IMR-90 (cell line): ENCODE results near the gene ZNF76. TPM values are rescaled to one million over a fixed set of nuclear protein-coding genes. Genes with fewer than 3 reads are reported as not detected.

Source experiments
- ATAC-seq: fragments of 200-7000 bp; cut with Tn5 transposase; 2 replicates; pipeline ENCODE4 v1.9.1; 2020; ENCODE audit warnings: low read depth, mild to moderate bottlenecking, moderate library complexity
- BruUV-seq: library from RNA; stranded (reverse); fragments of 400-500 nt; replicated peaks from 2 replicates; lab custom pipeline; 2021; lab: Mats Ljungman, UMichigan
- CTCF ChIA-PET: fragments of 300-600 bp; formaldehyde crosslinking; extraction: SDS; loops from one replicate; lab custom pipeline; 2021; ENCODE audit warnings: antibody characterized with exemption; lab: Yijun Ruan, JAX
- POLR2A ChIA-PET: fragments of 300-600 bp; sonication (Branson Sonifier 250); formaldehyde crosslinking; loops from one replicate; lab custom pipeline; 2022; ENCODE audit warnings: antibody characterized with exemption; ENCODE audit not compliant: unreplicated experiment; lab: Charles Lee
- DNase-seq: peaks from one replicate; pipeline ENCODE4 v3.0.0; 2013
- H2AFZ ChIP-seq: replicated peaks from 2 replicates; pipeline ENCODE3; 2013; ENCODE audit warnings: low read length, mild to moderate bottlenecking; ENCODE audit not compliant: poor library complexity
- H2AK5ac ChIP-seq: 2 replicates; pipeline ENCODE4 v1.6.1; 2013; ENCODE audit warnings: low read depth, low read length, inconsistent platforms
- H2AK9ac ChIP-seq: replicated peaks from 2 replicates; pipeline ENCODE3; 2013; ENCODE audit warnings: mild to moderate bottlenecking, low read depth, low read length, moderate library complexity; ENCODE audit not compliant: poor library complexity
- H2BK120ac ChIP-seq: 2 replicates; pipeline ENCODE4 v1.6.1; 2013; ENCODE audit warnings: low read depth, low read length, inconsistent platforms
- H2BK15ac ChIP-seq: 3 replicates; pipeline ENCODE4 v1.6.1; 2013; ENCODE audit warnings: low read depth, low read length, inconsistent platforms
- H2BK20ac ChIP-seq: 2 replicates; pipeline ENCODE4 v1.6.1; 2013; ENCODE audit warnings: low read depth, mild to moderate bottlenecking, inconsistent platforms, low read length, moderate library complexity
- H2BK5ac ChIP-seq: 2 replicates; pipeline ENCODE4 v1.6.1; 2013; ENCODE audit warnings: mild to moderate bottlenecking, low read depth, low read length, inconsistent platforms; ENCODE audit not compliant: poor library complexity, severe bottlenecking
- H3K14ac ChIP-seq: replicated peaks from 2 replicates; pipeline ENCODE4 v1.6.1; 2013; ENCODE audit warnings: low read depth, low read length, inconsistent platforms
- H3K18ac ChIP-seq: 2 replicates; pipeline ENCODE4 v1.6.1; 2013; ENCODE audit warnings: low read depth, low read length, control low read depth
- H3K23ac ChIP-seq: 2 replicates; pipeline ENCODE4 v1.6.1; 2013; ENCODE audit warnings: low read depth, low read length, inconsistent platforms
- H3K27ac ChIP-seq: 2 replicates; pipeline ENCODE4 v1.5.1; 2013; ENCODE audit warnings: mild to moderate bottlenecking, control low read depth, low read length; ENCODE audit not compliant: insufficient read depth
- H3K27me3 ChIP-seq: 2 replicates; pipeline ENCODE4 v1.6.1; 2013; ENCODE audit warnings: low read length; ENCODE audit not compliant: control insufficient read depth, insufficient read depth
- H3K36me3 ChIP-seq: 2 replicates; pipeline ENCODE4 v1.6.1; 2013; ENCODE audit warnings: low read length, mixed read lengths; ENCODE audit not compliant: control insufficient read depth, insufficient read depth
- H3K4ac ChIP-seq: 2 replicates; pipeline ENCODE4 v1.6.1; 2013; ENCODE audit warnings: low read depth, low read length, inconsistent platforms
- H3K4me1 ChIP-seq: 2 replicates; pipeline ENCODE4 v1.6.1; 2013; ENCODE audit warnings: low read length, mixed read lengths; ENCODE audit not compliant: control insufficient read depth, insufficient read depth
- H3K4me2 ChIP-seq: 2 replicates; pipeline ENCODE4 v1.6.1; 2013; ENCODE audit warnings: low read depth, mild to moderate bottlenecking, control low read depth, low read length, moderate library complexity
- H3K4me3 ChIP-seq: 2 replicates; pipeline ENCODE4 v1.5.1; 2013; ENCODE audit warnings: low read depth, mild to moderate bottlenecking, control low read depth, low read length, moderate library complexity; ENCODE audit not compliant: insufficient read depth
- H3K56ac ChIP-seq: 2 replicates; pipeline ENCODE4 v1.6.1; 2013; ENCODE audit warnings: low read length, inconsistent platforms; ENCODE audit not compliant: insufficient read depth; ENCODE audit errors: extremely low read depth
- H3K79me1 ChIP-seq, 2 experiments: 2 replicates each; pipeline ENCODE4 v1.6.1; 2013; ENCODE audit warnings: low read length in 2 of 2, inconsistent platforms in 1 of 2, low read depth in 1 of 2
- H3K9ac ChIP-seq: 2 replicates; pipeline ENCODE4 v1.6.1; 2013; ENCODE audit warnings: low read depth, low read length, control low read depth
- H3K9me1 ChIP-seq: 2 replicates; pipeline ENCODE4 v1.6.1; 2013; ENCODE audit warnings: low read length, inconsistent platforms; ENCODE audit not compliant: insufficient read depth
- H3K9me3 ChIP-seq: 2 replicates; pipeline ENCODE4 v1.6.1; 2013; ENCODE audit warnings: low read length; ENCODE audit not compliant: control insufficient read depth, insufficient read depth
- H4K20me1 ChIP-seq: 2 replicates; pipeline ENCODE4 v1.6.1; 2013; ENCODE audit warnings: low read length, inconsistent platforms; ENCODE audit not compliant: insufficient read depth
- H4K5ac ChIP-seq: 2 replicates; pipeline ENCODE4 v1.6.1; 2013; ENCODE audit warnings: mild to moderate bottlenecking, low read depth, low read length, control low read depth
- H4K8ac ChIP-seq, 2 experiments: 2 replicates each; pipeline ENCODE4 v1.6.1; 2013; ENCODE audit warnings: low read depth in 2 of 2, low read length in 2 of 2, control low read depth in 1 of 2, inconsistent platforms in 1 of 2
- H4K91ac ChIP-seq: 2 replicates; pipeline ENCODE4 v1.6.1; 2013; ENCODE audit warnings: low read depth, low read length, inconsistent platforms; ENCODE audit not compliant: insufficient read depth
- MAZ ChIP-seq: IDR thresholded peaks from 2 replicates; pipeline ENCODE4 v1.6.1; 2012; ENCODE audit warnings: low read depth, mild to moderate bottlenecking, low read length, improper control_type of control experiment, moderate library complexity, borderline replicate concordance
- RAD21 ChIP-seq: IDR thresholded peaks from 2 replicates; pipeline ENCODE4 v1.6.1; 2012; ENCODE audit warnings: low read length, improper control_type of control experiment
- SMC3 ChIP-seq: fragments of 150-350 bp; IDR thresholded peaks from 2 replicates; pipeline ENCODE4 v1.6.1; 2016; ENCODE audit warnings: low read depth, mild to moderate bottlenecking, antibody characterized with exemption, low read length, moderate library complexity
- WGBS, 2 experiments: methylation state at CpG; one replicate each; pipeline versions ENCODE4 v1.1.5 to v1.1.7; 2013; ENCODE audit warnings: missing lambda C conversion rate in 2 of 2; ENCODE audit not compliant: insufficient read length in 1 of 2; ENCODE audit errors: extremely low coverage in 2 of 2; 5-methylcytosine and 5-hydroxymethylcytosine counted together
- dilution Hi-C: fragments of 300-500 bp; cut with HindIII; formaldehyde crosslinking; loops from one replicate; pipeline ENCODE4 v1.14.3; 2018; ENCODE audit warnings: low sequenced_read_pairs; ENCODE audit not compliant: unreplicated experiment
- in situ Hi-C: fragments of 300-500 bp; cut with MboI; formaldehyde crosslinking; loops from 3 replicates; pipeline ENCODE4 v1.14.3; 2019; ENCODE audit warnings: low sequenced_read_pairs, inconsistent platforms, mixed read lengths
- intact Hi-C: fragments of 100-400 bp; cut with micrococcal nuclease; formaldehyde crosslinking; loops from 2 replicates; pipeline ENCODE4 v1.10.0; 2022
- polyA plus RNA-seq, 3 experiments: library from polyadenylated mRNA; depleted of rRNA; stranded (reverse); fragments of >200 nt; gene quantifications; 2 replicates each; pipeline ENCODE4 v1.2.3, GENCODE V29; 2012; ENCODE audit warnings: low replicate concordance in 1 of 3
- total RNA-seq: library from RNA; depleted of rRNA; stranded (reverse); fragments of >200 nt; gene quantifications from 2 replicates; pipeline ENCODE4 v1.2.3, GENCODE V29; 2012
- TF ChIP-seq, protein P1 (sequence below): conservative IDR thresholded peaks from 2 replicates; pipeline ENCODE4 v1.5.1; 2012; ENCODE audit warnings: mild to moderate bottlenecking, low read depth, low read length, improper control_type of control experiment

The ZNF76 gene
- total and polyA plus RNA-seq, 2 of the 4 experiments (the other 2 are of a cell fraction): 19.9 to 21.1 TPM

- Histone ChIP-seq H2BK5ac (no peak overlapping the region), H3K4me3 (no peak overlapping the region), H3K56ac (no peak overlapping the region), H3K9ac (no peak overlapping the region), H2AK5ac (no peak overlapping the region), H3K27me3 (no peaks in the 10 kb centered on the region), H3K27ac (no peak overlapping the region), H3K14ac (no peak overlapping the region), H4K91ac (no peak overlapping the region), H3K4me2 (no peak overlapping the region), H3K9me1 (peaks cover 4% of the 10 kb centered on the region; the same call in 1 of the 2 replicates), H4K20me1 (no peaks in the 10 kb centered on the region), H2BK20ac (no peak overlapping the region), H4K5ac (no peak overlapping the region), H4K8ac (no peak overlapping the region), H3K4ac (no peak overlapping the region), H2BK120ac (no peak overlapping the region), H3K18ac (no peak overlapping the region), H2AFZ (no peak overlapping the region), H3K9me3 (no peaks in the 10 kb centered on the region), H3K4me1 (peaks cover 4% of the 10 kb centered on the region; the same call in 1 of the 2 replicates), H3K23ac (no peak overlapping the region), H3K79me1 (no peaks in the 10 kb centered on the region), H3K36me3 (peaks cover 57% of the 10 kb centered on the region), H2AK9ac (no peak overlapping the region), H2BK15ac (no peak overlapping the region)
- dilution Hi-C loops: no loop called here
- ATAC-seq (peak; percentile 49), DNase-seq (peak; percentile 38)
- intact Hi-C loops: no loop called here
- no TSS peak for BruUV-seq
- in situ Hi-C loops: no loop called here
- 72% methylated on average over 5 of the region's 10 CpGs; no CpG with 5 or more reads in 1 of the 2 experiments for WGBS, 2 experiments
- CTCF ChIA-PET: interaction anchor here (1.2 to 1.3 kb wide), 2 partner anchors 21 to 33 kb away, joined by 3 read pairs; no protein-coding TSS in a partner anchor
- POLR2A ChIA-PET: no interaction called here
- TF ChIP-seq MAZ: no peak
- TF ChIP-seq SMC3: peak; percentile 47; the same call in 1 of the 2 replicates
- TF ChIP-seq, protein P1, sequence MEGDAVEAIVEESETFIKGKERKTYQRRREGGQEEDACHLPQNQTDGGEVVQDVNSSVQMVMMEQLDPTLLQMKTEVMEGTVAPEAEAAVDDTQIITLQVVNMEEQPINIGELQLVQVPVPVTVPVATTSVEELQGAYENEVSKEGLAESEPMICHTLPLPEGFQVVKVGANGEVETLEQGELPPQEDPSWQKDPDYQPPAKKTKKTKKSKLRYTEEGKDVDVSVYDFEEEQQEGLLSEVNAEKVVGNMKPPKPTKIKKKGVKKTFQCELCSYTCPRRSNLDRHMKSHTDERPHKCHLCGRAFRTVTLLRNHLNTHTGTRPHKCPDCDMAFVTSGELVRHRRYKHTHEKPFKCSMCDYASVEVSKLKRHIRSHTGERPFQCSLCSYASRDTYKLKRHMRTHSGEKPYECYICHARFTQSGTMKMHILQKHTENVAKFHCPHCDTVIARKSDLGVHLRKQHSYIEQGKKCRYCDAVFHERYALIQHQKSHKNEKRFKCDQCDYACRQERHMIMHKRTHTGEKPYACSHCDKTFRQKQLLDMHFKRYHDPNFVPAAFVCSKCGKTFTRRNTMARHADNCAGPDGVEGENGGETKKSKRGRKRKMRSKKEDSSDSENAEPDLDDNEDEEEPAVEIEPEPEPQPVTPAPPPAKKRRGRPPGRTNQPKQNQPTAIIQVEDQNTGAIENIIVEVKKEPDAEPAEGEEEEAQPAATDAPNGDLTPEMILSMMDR: peak; percentile 63
- TF ChIP-seq RAD21: peak; percentile 71
These were observed 34.9 kb downstream of the ZNF76 start for GRCh38 chr6:35294308-35294945.
